K562 (cell line): ENCODE data around the gene PRPF18.

ENCODE experiments used
- ZFPM2 ChIP-seq: fragments of 250-450 bp; sonication (Bioruptor Pico); IDR thresholded peaks from 2 replicates; pipeline ENCODE4 v1.5.1; 2022; ENCODE audit warnings: mild to moderate bottlenecking
- TF ChIP-seq, protein P1 (sequence below): fragments of 250-450 bp; sonication (Bioruptor Pico); IDR thresholded peaks from 2 replicates; pipeline ENCODE4 v1.4.0; 2020; ENCODE audit warnings: mild to moderate bottlenecking, moderate library complexity

DNA sequence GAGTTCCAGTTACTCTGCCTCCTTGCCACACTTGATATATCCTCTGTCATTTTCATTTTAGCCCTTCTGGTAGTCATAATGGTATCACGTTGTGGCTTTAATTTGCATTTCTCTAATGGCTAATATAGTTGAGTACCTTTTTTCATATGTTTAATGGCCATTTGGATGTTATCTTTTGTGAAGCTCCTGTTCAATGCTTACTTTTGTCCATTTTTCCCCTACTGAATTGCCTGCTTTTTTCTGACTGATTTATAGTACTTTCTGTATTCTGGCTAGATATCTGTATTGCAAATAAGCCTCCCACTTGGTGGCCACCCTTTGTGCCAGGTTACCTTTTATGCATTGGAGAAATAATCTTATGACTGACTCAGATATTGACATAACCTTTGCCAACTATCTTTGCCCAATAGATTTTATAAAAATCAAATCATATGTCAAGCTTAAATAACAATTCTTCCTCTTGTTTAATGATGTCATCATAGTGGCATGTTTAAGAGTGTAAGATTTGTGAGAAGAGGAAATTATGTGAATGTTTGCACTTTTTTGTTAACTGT lies 50.6 kb downstream of the PRPF18 start:
- TF ChIP-seq ZFPM2 (CRISPR knock-in tag), result no peak
- TF ChIP-seq, protein P1, sequence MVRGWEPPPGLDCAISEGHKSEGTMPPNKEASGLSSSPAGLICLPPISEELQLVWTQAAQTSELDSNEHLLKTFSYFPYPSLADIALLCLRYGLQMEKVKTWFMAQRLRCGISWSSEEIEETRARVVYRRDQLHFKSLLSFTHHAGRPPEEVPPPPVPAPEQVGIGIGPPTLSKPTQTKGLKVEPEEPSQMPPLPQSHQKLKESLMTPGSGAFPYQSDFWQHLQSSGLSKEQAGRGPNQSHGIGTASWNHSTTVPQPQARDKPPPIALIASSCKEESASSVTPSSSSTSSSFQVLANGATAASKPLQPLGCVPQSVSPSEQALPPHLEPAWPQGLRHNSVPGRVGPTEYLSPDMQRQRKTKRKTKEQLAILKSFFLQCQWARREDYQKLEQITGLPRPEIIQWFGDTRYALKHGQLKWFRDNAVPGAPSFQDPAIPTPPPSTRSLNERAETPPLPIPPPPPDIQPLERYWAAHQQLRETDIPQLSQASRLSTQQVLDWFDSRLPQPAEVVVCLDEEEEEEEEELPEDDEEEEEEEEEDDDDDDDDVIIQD (CRISPR knock-in tag), result no peak
